Measurements from ENCODE around the gene LRRC71. TPM values are rescaled to one million over a fixed set of nuclear protein-coding genes. Genes with fewer than 3 reads are reported as not detected.

Gene LRRC71
- total and polyA plus RNA-seq, 2 of the 4 experiments (the other 2 are of a cell fraction), result 0.50 TPM; not detected in 1

DNA sequence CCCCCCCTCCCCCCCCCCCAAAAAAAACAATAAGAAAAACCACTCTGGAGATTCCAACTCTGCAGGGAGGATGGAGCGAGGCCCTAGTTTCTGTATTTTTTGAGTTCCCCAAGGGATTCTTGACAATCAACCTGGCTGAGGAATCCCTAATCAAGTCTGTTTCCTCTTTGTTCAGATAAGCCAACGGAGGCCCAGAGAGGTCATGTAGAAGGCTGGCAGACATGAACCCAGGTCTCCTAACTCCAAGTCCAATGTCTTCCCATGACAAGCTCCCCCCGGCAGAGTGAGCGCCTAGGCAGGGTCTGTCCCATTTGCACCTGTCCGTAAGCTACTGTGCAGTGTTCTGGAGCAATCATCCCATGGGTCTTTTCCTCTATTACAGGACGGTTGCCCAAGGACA, 39.5 kb downstream of the LRRC71 start:
- ATAC-seq (ENCODE audit: low read depth) (no peak), DNase-seq (no peak)
- ChIA-PET CTCF (interaction anchor here (1.1 kb wide), 1 partner anchor 11 kb away, joined by 3 read pairs; no protein-coding TSS in a partner anchor), POLR2A (ENCODE audit: unreplicated experiment) (no interaction called here)
- Histone ChIP-seq H3K27me3 (ENCODE audit: control insufficient read depth, insufficient read depth, low read length) (no peaks in the 10 kb centered on the region), H2AK5ac (ENCODE audit: low read depth, low read length) (no peak overlapping the region), H2AK9ac (replicated peaks; ENCODE audit: low read depth, low read length, poor library complexity) (no peak overlapping the region), H3K23ac (ENCODE audit: low read depth, low read length) (no peak overlapping the region), H3K4me1 (ENCODE audit: control insufficient read depth, insufficient read depth, low read length) (peaks cover 4% of the 10 kb centered on the region), H3K56ac (ENCODE audit: extremely low read depth, insufficient read depth, low read length) (no peak overlapping the region), H3K27ac (ENCODE audit: insufficient read depth, low read length) (no peak overlapping the region), H3K14ac (replicated peaks; ENCODE audit: low read depth, low read length) (no peak overlapping the region), H3K9ac (ENCODE audit: low read depth, low read length) (no peak overlapping the region), H3K4me3 (ENCODE audit: insufficient read depth, low read depth, low read length) (no peak overlapping the region), H4K5ac (ENCODE audit: low read depth, low read length) (no peak overlapping the region), H3K79me1 (ENCODE audit: low read depth in 1 of 2, low read length in 2 of 2) (no peaks in the 10 kb centered on the region; a peak in 1 of 4 replicates), H3K9me1 (ENCODE audit: insufficient read depth, low read length) (peaks cover 8% of the 10 kb centered on the region; the same call in 1 of the 2 replicates), H4K20me1 (ENCODE audit: insufficient read depth, low read length) (no peaks in the 10 kb centered on the region), H2BK120ac (ENCODE audit: low read depth, low read length) (no peak overlapping the region), H2BK20ac (ENCODE audit: low read depth, low read length) (no peak overlapping the region), H2AFZ (replicated peaks; ENCODE audit: low read length, poor library complexity) (no peak overlapping the region), H2BK15ac (ENCODE audit: low read depth, low read length) (no peak overlapping the region), H3K36me3 (ENCODE audit: control insufficient read depth, insufficient read depth, low read length) (peaks cover 60% of the 10 kb centered on the region), H3K4ac (ENCODE audit: low read depth, low read length) (no peak overlapping the region), H3K4me2 (ENCODE audit: low read depth, low read length) (no peak overlapping the region), H2BK5ac (ENCODE audit: low read depth, low read length, poor library complexity, severe bottlenecking) (no peak overlapping the region), H3K9me3 (ENCODE audit: control insufficient read depth, insufficient read depth, low read length) (no peaks in the 10 kb centered on the region), H4K8ac (ENCODE audit: low read depth in 2 of 2, low read length in 2 of 2) (no peak overlapping the region), H4K91ac (ENCODE audit: insufficient read depth, low read depth, low read length) (no peak overlapping the region), H3K18ac (ENCODE audit: low read depth, low read length) (no peak overlapping the region)
- in situ Hi-C loops (cut with MboI; ENCODE audit: low sequenced_read_pairs) (no loop called here), dilution Hi-C loops (cut with HindIII; ENCODE audit: low sequenced_read_pairs, unreplicated experiment) (no loop called here), intact Hi-C loops (cut with micrococcal nuclease) (loop anchor here (1.0 kb wide), 1 partner anchor 114 kb away; no protein-coding TSS in a partner anchor)
- WGBS, 2 experiments (ENCODE audit: extremely low coverage in 2 of 2, insufficient read length in 1 of 2), result 92% methylated on average over 2 of the region's 6 CpGs; no CpG with 5 or more reads in 1 of the 2 experiments
- TF ChIP-seq RAD21 (IDR thresholded peaks at IDR 0.05; ENCODE audit: low read length) (no peak), FOS (IDR thresholded peaks at IDR 0.05; ENCODE audit: low read depth, low read length) (no peak), RCOR1 (IDR thresholded peaks at IDR 0.05; ENCODE audit: insufficient replicate concordance, low read length) (no peak), RFX5 (IDR thresholded peaks at IDR 0.05; ENCODE audit: low read depth, low read length) (no peak), MAZ (IDR thresholded peaks at IDR 0.05; ENCODE audit: borderline replicate concordance, low read depth, low read length) (no peak), NFE2L2 (IDR thresholded peaks at IDR 0.05; ENCODE audit: low read depth, low read length) (no peak), MXI1 (IDR thresholded peaks at IDR 0.05; ENCODE audit: borderline replicate concordance, low read depth, low read length) (no peak), BHLHE40 (IDR thresholded peaks at IDR 0.05; ENCODE audit: low read depth, low read length) (no peak), MAFK (IDR thresholded peaks at IDR 0.05; ENCODE audit: low read depth, low read length) (no peak), POLR2A (IDR thresholded peaks at IDR 0.05; ENCODE audit: low read depth, low read length) (no peak), SMC3 (IDR thresholded peaks at IDR 0.05; ENCODE audit: low read depth, low read length) (no peak), CEBPB (IDR thresholded peaks at IDR 0.05; ENCODE audit: low read depth, low read length) (no peak), CHD1 (IDR thresholded peaks at IDR 0.05; ENCODE audit: low read depth, low read length) (no peak)
- TF ChIP-seq, protein P1, sequence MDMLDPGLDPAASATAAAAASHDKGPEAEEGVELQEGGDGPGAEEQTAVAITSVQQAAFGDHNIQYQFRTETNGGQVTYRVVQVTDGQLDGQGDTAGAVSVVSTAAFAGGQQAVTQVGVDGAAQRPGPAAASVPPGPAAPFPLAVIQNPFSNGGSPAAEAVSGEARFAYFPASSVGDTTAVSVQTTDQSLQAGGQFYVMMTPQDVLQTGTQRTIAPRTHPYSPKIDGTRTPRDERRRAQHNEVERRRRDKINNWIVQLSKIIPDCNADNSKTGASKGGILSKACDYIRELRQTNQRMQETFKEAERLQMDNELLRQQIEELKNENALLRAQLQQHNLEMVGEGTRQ (IDR thresholded peaks at IDR 0.05; ENCODE audit: low read depth, low read length), result no peak
- TF ChIP-seq, protein P2, sequence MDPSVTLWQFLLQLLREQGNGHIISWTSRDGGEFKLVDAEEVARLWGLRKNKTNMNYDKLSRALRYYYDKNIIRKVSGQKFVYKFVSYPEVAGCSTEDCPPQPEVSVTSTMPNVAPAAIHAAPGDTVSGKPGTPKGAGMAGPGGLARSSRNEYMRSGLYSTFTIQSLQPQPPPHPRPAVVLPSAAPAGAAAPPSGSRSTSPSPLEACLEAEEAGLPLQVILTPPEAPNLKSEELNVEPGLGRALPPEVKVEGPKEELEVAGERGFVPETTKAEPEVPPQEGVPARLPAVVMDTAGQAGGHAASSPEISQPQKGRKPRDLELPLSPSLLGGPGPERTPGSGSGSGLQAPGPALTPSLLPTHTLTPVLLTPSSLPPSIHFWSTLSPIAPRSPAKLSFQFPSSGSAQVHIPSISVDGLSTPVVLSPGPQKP (IDR thresholded peaks at IDR 0.05; ENCODE audit: borderline replicate concordance, low read depth, low read length), result no peak
- TF ChIP-seq, protein P3, sequence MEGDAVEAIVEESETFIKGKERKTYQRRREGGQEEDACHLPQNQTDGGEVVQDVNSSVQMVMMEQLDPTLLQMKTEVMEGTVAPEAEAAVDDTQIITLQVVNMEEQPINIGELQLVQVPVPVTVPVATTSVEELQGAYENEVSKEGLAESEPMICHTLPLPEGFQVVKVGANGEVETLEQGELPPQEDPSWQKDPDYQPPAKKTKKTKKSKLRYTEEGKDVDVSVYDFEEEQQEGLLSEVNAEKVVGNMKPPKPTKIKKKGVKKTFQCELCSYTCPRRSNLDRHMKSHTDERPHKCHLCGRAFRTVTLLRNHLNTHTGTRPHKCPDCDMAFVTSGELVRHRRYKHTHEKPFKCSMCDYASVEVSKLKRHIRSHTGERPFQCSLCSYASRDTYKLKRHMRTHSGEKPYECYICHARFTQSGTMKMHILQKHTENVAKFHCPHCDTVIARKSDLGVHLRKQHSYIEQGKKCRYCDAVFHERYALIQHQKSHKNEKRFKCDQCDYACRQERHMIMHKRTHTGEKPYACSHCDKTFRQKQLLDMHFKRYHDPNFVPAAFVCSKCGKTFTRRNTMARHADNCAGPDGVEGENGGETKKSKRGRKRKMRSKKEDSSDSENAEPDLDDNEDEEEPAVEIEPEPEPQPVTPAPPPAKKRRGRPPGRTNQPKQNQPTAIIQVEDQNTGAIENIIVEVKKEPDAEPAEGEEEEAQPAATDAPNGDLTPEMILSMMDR (conservative IDR thresholded peaks at IDR 0.05; ENCODE audit: low read depth, low read length), result no peak
- BruUV-seq (replicated peaks), result no TSS peak

Measured in IMR-90 (cell line).